Retinal pigment epithelial cell (primary cell): ENCODE data around the gene CDC42BPB.

Experiments
- DNase-seq: peaks from one replicate; pipeline ENCODE4 v3.0.0-alpha.2; 2010; ENCODE audit warnings: low read depth
- H3K4me3 ChIP-seq: 2 replicates; pipeline ENCODE4 v1.5.1; 2011; ENCODE audit warnings: mild to moderate bottlenecking, low read length, control low read depth, moderate library complexity
- TF ChIP-seq, protein P1 (sequence below): conservative IDR thresholded peaks from 2 replicates; pipeline ENCODE4 v1.5.1; 2011; ENCODE audit warnings: low read depth, low read length, control low read depth, inconsistent platforms

Gene CDC42BPB

DNA sequence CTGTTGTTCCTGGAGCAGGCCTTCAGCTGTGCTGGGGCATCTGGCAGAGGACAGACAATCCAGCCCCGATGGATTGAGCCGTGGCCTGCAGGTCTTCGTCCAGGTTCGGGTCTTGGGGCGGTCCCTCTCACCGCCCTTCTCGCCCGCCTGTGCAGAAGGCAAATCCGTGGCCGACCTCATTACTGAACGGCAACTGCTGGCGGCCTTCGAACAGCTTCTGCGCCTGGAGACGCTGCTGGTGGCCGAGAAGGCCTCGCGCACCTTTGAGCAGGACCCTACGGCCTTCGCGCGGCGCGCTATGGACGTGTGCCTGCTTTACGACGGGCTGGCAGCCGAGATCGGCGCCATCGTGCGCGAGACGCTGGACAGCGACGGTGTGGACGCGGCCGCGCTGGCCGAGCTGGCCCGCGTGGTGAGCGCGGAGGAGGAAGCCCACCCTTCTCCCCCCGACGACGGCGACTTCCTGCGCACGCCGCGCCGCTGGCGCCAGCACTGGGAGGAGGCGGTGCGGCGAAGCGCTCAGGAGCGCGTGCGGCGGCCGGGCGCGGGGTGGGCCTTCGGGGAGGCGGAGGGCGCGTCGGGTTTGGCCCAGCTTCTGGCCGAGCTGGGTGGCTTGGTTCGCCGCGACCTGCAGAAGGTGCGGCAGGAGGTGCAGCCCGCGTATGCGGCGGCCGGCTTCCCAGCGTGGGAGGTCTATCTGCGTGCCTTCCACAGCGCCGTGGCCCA is 44.8 kb upstream of the CDC42BPB start:
- TF ChIP-seq, protein P1, sequence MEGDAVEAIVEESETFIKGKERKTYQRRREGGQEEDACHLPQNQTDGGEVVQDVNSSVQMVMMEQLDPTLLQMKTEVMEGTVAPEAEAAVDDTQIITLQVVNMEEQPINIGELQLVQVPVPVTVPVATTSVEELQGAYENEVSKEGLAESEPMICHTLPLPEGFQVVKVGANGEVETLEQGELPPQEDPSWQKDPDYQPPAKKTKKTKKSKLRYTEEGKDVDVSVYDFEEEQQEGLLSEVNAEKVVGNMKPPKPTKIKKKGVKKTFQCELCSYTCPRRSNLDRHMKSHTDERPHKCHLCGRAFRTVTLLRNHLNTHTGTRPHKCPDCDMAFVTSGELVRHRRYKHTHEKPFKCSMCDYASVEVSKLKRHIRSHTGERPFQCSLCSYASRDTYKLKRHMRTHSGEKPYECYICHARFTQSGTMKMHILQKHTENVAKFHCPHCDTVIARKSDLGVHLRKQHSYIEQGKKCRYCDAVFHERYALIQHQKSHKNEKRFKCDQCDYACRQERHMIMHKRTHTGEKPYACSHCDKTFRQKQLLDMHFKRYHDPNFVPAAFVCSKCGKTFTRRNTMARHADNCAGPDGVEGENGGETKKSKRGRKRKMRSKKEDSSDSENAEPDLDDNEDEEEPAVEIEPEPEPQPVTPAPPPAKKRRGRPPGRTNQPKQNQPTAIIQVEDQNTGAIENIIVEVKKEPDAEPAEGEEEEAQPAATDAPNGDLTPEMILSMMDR = no peak
- no peak overlapping the region for H3K4me3 ChIP-seq
- DNase-seq = no peak

DNA sequence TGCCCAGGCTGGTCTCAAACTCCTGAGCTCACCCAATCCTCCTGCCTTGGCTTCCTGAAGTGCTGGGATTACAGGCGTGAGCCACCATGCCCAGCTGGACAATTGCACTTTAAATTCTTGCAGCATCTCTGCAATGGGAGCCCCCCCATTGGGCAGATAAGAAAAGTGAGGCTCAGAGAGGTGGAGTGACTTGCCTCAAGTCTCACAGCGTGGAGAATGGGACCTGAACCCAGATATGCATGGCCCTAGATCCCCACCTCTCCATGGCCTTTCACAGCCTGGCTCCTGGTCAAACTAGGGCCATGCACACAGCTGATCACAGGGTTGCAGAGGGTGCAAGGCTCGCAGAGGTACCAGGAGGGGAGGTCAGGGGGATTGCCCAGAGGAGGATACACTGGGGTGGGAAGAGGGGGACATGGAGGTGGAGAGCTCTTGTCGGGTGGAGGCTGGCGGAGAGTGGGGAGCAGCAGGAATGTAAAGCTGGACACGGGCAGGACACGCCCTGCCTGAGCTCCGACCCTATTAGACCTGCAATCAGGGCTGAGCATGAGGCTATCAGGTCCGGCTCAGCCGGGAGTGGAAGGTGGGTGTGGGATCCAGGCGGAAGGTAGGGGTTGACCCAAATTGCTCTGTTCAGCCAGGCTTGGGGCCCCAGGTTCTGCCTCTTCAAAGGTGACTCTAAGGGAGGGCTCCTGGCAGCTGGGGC is 44.1 kb upstream of the CDC42BPB start:
- TF ChIP-seq, protein P1 = no peak
- DNase-seq = no peak
- no peak overlapping the region for H3K4me3 ChIP-seq

DNA sequence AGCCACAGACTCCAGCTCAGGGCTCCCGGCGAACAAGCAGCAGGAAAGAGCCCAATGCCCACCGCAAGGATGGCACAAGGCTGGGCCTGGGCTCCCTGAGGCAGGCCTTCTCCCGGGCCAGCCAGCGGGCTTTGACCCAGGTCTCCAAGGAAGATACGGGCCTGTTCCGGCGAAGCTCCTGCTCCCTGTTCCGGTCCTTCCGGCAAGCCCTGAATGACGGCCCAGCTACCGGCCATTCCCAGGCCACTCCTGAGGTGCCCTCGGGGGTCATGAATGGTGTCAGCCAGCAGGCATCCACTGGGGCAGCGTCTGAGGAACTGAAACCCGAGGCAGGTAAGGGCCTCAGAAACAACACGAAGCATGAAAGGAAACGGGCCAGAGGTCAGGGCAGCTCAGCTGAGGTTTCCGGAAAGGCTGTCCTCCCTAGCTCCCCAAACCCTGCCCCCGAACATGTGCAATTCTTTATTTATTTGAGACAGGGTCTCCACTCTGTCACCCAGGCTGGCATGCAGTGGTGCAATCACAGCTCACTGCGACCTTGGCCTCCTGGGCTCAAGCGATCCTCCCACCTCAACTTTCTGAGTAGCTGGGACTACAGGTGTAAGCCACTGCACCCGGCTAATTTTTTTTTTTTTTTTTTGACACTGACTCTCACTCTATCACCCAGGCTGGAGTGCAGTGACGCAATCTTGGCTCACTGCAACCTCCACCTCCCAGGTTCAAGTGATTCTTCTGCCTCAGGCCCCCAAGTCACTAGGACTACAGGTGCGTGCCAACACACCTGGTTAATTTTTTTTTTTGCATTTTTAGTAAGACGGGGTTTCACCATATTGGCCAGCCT is 43.2 kb upstream of the CDC42BPB start:
- DNase-seq = no peak
- no peak overlapping the region for H3K4me3 ChIP-seq
- TF ChIP-seq, protein P1 = no peak

DNA sequence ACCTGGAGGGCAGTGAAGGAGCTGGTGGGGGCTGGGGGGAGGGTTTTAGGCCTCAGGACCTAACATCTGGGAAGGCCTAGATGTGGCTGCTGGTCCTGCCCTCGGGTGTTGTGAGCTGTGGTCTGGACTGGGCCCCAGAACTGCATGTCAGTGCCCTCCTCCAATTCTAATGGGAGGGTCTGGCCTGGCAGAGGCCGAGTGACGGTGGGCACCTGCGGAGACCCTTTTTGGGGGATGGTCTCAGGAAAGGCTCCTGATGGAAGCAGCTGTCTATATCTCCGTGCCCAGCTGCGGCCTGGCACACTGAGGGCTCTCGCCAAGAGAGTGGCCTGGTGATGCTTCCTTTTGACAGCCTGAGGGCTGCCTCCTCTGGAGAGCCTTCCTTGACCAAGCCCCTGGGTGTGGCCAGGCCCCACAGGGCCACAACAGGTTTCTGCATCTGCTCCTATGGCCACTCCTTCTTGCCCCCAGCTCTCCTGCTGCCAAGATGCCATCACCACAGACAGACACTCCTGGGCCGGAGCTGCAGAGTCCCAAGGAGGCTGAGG is 42.5 kb upstream of the CDC42BPB start:
- TF ChIP-seq, protein P1 = no peak
- H3K4me3 ChIP-seq = no peak overlapping the region
- no peak for DNase-seq

DNA sequence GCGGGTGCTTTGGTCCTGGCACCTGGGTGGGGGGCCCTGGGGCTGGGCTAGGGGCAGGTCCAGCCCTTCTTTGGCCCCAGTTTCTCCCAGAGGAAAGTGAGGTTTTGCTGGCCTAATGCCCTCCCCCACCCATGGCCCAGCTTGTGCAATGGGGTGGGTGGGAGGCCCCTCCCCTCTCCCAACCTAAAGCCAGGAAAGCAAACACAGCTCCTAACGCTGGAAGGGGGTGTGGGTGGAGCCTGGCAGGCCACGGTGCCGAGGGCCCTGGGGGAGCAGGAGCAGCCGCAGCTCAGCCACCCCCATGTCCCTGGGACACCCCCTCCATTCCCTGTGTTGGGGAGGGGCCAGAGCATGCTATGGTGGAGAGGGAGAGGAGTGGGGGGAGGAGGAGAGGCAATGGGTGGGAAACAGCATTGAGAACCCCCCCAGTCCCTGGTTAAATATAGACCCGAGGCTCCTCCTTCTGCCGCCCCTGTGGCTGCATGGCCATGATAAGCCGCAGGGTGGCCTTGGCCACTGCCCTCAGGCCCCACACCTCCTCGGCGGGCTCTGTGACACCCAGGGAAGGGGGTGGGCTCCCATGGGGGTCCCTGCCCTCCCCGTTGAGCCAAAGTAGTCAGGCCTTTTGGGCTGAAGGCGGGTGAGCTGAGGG is 41.9 kb upstream of the CDC42BPB start:
- TF ChIP-seq, protein P1 = no peak
- DNase-seq = no peak
- no peak overlapping the region for H3K4me3 ChIP-seq
